Measurements from ENCODE around the gene HOXD11. TPM values are rescaled to one million over a fixed set of nuclear protein-coding genes. Genes with fewer than 3 reads are reported as not detected.

Gene HOXD11
- total RNA-seq, 1 donor from 2014 or later: not detected

DNA sequence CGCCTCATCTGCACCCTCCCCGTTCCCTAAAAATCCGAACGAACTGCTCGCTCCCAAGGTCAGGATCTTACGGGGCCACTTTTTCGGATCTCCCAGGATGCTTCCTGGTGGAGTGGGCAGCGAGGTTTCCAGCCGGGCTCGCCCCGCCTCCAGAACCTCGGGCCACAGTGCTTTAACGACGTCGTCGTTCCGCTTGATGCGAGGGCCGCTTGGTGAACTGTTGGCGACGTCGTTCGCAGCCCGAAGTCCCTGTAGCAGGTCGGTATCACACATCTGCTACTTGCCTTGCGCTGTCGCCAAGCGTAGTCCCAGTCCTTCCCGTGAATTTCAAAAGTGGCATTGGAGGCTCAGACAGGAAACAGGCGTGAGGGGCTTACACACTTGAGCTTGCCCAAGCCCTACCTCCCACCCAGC lies 38.7 kb upstream of the HOXD11 start:
- TF ChIP-seq, protein P1, sequence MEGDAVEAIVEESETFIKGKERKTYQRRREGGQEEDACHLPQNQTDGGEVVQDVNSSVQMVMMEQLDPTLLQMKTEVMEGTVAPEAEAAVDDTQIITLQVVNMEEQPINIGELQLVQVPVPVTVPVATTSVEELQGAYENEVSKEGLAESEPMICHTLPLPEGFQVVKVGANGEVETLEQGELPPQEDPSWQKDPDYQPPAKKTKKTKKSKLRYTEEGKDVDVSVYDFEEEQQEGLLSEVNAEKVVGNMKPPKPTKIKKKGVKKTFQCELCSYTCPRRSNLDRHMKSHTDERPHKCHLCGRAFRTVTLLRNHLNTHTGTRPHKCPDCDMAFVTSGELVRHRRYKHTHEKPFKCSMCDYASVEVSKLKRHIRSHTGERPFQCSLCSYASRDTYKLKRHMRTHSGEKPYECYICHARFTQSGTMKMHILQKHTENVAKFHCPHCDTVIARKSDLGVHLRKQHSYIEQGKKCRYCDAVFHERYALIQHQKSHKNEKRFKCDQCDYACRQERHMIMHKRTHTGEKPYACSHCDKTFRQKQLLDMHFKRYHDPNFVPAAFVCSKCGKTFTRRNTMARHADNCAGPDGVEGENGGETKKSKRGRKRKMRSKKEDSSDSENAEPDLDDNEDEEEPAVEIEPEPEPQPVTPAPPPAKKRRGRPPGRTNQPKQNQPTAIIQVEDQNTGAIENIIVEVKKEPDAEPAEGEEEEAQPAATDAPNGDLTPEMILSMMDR (IDR thresholded peaks at IDR 0.05): no peak
- no peak for DNase-seq (ENCODE audit: low spot score)
- Mint-ChIP-seq H3K27ac (ENCODE audit: unreplicated experiment) (no peak overlapping the region), H3K27me3 (ENCODE audit: low read depth) (peaks cover 72% of the 10 kb centered on the region), H3K9me3 (ENCODE audit: low read depth) (no peaks in the 10 kb centered on the region), H3K4me3 (ENCODE audit: unreplicated experiment) (no peak overlapping the region), H3K36me3 (ENCODE audit: low read depth) (no peaks in the 10 kb centered on the region), H3K4me1 (ENCODE audit: low read depth) (peaks cover 4% of the 10 kb centered on the region)

DNA sequence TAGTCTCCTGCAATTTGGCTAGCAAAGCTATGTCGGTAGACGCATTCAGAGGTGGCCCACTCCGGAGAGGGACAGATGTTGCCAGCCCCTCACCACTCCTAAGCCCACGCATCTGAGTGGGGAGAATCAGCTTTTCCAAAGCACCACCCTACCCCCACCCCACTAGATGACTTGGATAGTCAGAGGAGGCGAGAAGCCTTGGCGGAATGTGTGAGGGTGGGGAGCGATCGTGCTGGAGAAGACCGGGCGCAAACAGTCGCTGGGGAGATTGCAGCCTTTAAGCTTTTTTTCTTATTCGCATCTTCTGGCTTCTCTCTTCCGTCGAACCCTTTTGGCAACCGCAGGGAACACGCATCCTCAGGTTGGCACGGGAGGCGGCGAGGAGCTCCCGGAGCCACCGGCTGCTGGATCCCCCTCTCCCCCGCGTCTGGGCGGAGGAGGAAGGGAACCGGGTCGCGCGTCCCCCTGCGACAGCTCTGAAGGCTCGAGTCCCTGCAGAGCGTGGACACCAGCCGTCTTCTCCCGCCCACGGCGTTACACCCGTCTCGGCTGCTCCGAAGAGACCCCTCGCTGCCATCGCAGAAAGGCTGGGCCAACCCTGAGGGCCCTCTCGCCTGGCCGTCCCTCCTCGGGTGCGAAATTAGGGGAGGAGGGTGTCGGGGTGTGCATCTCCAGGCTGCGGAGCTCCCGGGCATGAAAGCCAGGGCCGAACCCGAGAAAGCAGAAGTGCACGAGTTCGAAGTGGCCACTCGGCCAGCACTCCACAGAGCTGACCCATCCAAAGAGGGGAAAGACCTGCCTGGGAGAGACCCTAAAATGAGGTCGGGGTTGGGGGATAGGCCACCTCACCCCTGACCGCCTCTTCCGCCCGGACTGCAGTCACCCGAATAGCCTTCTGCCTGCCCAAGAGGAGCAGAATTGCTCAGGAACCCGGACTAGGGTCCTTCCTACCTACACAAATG lies 35.5 kb upstream of the HOXD11 start:
- H3K36me3 Mint-ChIP-seq (ENCODE audit: low read depth): peaks cover 2% of the 10 kb centered on the region
- TF ChIP-seq, protein P1 (IDR thresholded peaks at IDR 0.05): no peak
- H3K4me1 Mint-ChIP-seq (ENCODE audit: low read depth): peaks cover 4% of the 10 kb centered on the region
- peaks cover 77% of the 10 kb centered on the region for H3K27me3 Mint-ChIP-seq (ENCODE audit: low read depth)
- no peak for DNase-seq (ENCODE audit: low spot score)
- no peak overlapping the region for H3K4me3 Mint-ChIP-seq (ENCODE audit: unreplicated experiment)
- no peak overlapping the region for H3K27ac Mint-ChIP-seq (ENCODE audit: unreplicated experiment)
- H3K9me3 Mint-ChIP-seq (ENCODE audit: low read depth): no peaks in the 10 kb centered on the region

DNA sequence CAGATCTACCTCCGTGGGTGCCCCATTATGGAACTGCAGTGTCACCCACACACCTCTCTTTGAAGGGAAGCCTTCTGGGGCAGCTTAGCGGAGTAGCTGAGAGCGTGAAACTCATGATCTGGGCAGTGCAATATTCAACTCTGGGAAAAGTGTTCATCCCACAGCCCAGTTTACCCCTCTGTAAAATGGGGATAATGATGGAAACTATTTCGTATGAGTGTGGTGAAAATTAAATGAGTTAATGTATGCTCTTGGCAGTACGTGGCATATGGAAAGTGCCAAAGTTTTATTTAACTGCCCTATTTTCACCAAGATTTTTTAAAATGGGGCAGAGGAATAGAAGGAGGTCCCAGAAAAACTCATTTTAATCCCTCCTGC lies 34.8 kb upstream of the HOXD11 start:
- no peak for DNase-seq (ENCODE audit: low spot score)
- Mint-ChIP-seq H3K27me3 (ENCODE audit: low read depth) (peaks cover 82% of the 10 kb centered on the region), H3K4me1 (ENCODE audit: low read depth) (peaks cover 4% of the 10 kb centered on the region), H3K36me3 (ENCODE audit: low read depth) (peaks cover 2% of the 10 kb centered on the region), H3K9me3 (ENCODE audit: low read depth) (no peaks in the 10 kb centered on the region), H3K27ac (ENCODE audit: unreplicated experiment) (no peak overlapping the region), H3K4me3 (ENCODE audit: unreplicated experiment) (no peak overlapping the region)
- TF ChIP-seq, protein P1 (IDR thresholded peaks at IDR 0.05): no peak

DNA sequence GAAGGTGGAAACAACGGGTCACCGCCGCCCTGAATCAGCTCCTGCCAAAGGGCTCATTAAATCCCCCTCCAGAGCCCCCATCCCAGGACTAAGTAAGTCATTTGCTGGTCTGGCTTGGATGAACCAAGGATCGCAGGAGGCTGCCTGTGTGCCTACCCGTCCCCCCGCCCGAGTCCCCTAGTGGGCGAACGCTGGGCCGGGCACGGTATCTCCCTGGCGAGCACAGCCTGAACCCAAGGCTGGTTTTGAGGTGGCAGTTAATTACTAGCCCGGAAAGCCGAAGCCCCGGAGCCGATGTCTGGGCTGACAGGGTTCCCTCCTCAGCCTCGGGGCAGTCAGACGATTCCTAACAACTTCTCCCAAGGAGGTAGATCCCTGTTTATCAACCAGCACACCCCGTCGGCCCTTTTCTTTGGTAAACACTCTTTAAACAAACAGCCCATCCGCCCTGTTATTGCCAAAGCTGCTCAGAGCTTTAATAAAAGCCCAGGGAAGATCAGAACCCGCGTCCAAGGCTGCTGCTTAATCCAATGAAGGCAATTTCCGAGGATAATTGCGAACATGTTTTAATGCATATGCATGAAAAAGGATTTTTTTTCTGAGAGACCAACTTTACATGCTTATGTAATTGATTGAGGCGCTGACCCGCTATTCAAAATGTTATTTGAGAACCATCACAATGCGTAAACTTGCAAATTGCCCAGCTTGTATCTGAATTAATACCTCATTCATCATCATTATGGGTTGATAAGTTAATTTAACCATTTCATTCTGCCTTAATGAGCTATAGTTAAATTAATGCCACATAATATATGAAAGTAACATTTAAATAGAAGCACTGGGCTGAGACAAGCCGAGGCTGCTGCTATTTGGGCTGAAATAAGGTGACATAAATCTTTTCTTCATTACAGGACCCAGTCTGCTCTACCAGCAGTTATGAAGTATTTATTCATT lies 33.9 kb upstream of the HOXD11 start:
- no peak for DNase-seq (ENCODE audit: low spot score)
- Mint-ChIP-seq H3K36me3 (ENCODE audit: low read depth) (peaks cover 2% of the 10 kb centered on the region), H3K9me3 (ENCODE audit: low read depth) (no peaks in the 10 kb centered on the region), H3K4me3 (ENCODE audit: unreplicated experiment) (no peak overlapping the region), H3K27me3 (ENCODE audit: low read depth) (peaks cover 79% of the 10 kb centered on the region), H3K4me1 (ENCODE audit: low read depth) (peaks cover 4% of the 10 kb centered on the region), H3K27ac (ENCODE audit: unreplicated experiment) (no peak overlapping the region)
- TF ChIP-seq, protein P1 (IDR thresholded peaks at IDR 0.05): no peak

DNA sequence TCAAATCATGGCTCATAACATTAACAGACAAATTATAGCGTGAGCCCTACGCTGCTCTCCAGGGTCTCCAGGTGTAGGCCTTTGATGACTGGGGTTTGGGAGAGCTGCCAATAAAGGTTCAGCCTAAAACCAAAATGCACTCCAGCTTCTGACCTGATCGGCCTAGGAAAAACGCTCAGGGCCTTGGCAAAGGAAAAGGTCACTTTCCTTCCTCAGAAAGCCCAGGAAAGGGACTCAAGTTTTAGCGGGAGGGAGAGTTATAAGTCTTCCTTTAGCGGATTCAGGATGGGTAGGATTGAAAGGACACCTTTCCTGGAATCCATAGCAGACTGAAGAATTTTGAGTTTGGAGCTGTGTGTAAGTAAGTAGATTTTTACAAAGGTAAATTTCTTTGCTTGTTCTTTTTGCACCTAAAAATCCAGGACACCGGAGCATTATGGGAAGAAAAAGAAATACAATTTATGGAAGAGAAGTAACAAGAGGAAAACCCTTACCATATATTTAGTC lies 32.1 kb upstream of the HOXD11 start:
- Mint-ChIP-seq H3K4me3 (ENCODE audit: unreplicated experiment) (no peak overlapping the region), H3K36me3 (ENCODE audit: low read depth) (peaks cover 6% of the 10 kb centered on the region), H3K27me3 (ENCODE audit: low read depth) (peaks cover 77% of the 10 kb centered on the region), H3K27ac (ENCODE audit: unreplicated experiment) (no peak overlapping the region), H3K9me3 (ENCODE audit: low read depth) (no peaks in the 10 kb centered on the region), H3K4me1 (ENCODE audit: low read depth) (peaks cover 8% of the 10 kb centered on the region)
- DNase-seq (ENCODE audit: low spot score): no peak
- TF ChIP-seq, protein P1 (IDR thresholded peaks at IDR 0.05): no peak
